Putamen (tissue), 1 donor: ENCODE measurements around the gene NAXE.

Source experiments
- DNase-seq: peaks from one replicate; pipeline ENCODE4 v3.0.0-alpha.2; 2016; ENCODE audit warnings: low spot score

Gene NAXE

DNA sequence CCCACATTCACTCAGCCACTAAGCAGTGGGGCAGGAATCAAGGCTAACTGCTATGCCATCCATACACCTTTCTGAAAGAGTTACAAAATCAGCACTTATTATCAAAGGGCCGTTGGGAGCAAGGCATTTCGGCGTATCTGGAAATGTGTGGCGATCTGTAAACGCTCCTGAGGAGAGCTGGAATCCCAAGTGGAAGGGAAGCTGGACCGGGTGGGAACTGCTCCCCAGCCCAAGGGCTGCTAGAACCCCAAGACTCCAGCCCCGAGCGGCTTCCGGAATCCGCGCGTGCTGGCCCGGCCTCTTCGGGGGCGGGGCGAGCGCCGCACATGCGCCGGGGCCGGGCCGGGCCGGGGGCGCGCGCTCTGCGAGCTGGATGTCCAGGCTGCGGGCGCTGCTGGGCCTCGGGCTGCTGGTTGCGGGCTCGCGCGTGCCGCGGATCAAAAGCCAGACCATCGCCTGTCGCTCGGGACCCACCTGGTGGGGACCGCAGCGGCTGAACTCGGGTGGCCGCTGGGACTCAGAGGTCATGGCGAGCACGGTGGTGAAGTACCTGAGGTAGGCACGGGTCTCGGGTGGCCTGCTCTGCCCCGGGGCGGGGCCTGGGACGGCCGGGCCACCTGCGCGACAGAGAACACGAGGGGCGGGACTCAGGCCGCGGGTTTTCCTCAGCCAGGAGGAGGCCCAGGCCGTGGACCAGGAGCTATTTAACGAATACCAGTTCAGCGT, at the start of gene NAXE:
Gene NAXE, plus strand, starts transcription at position 345 of the 726 bp plus-strand sequence. Its CDS starts 29 bp downstream, at position 374.
- DNase-seq = peak; percentile 79

GRCh38 chr1:156543066-156543465, 48.5 kb upstream of the NAXE start:
- no peak for DNase-seq

- DNase-seq = peak; percentile 12
Observed at GRCh38 chr1:156544592-156545102, 46.9 kb upstream of the NAXE start.

DNA sequence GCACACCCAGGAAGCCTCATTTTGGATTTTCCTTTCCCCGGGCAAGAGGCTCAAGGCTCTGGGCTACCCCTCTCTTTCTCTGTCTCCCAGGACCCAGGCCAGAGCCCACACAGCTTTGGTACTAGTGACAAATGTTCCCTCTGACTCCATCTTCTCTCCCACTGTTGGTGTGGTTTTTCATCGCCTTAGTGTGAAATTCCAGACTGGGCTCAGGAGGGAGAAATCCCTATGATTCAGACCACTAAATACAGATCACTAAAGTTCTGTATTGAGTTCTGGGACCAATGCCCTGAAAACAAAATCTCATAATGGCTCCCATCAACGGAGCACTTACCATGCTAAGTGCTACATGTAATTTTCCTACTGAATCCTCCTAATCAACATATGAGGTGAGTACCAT, 45.3 kb upstream of the NAXE start:
- no peak for DNase-seq

- DNase-seq = no peak
Observed at GRCh38 chr1:156547434-156547833, 44.1 kb upstream of the NAXE start.

- DNase-seq = no peak
Observed at GRCh38 chr1:156547982-156548381, 43.6 kb upstream of the NAXE start.

- DNase-seq = no peak
Observed at GRCh38 chr1:156549390-156549789, 42.2 kb upstream of the NAXE start.

GRCh38 chr1:156549831-156550230, 41.7 kb upstream of the NAXE start:
- DNase-seq = no peak

DNA sequence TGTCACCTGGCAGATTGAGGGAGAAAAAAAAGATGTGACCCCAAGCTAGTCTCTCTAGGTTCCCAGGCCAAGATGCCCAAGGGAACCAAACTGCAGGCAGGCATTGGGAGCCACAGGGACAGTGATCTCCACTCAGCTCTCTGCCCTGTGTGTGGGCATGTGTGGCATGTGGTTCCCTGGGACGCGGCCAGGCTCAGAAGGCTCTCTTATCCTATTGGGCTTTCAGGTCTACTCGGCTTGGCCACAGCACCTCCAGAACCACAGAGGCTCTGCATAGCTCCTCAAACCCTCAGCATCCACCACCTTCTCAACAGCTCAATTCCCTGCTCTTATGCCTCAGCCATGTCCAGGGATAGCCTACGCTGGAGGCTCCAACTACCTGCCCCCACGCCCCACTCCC, 41.2 kb upstream of the NAXE start:
- DNase-seq = no peak

- no peak for DNase-seq
Observed at GRCh38 chr1:156551066-156551643, 40.4 kb upstream of the NAXE start.

GRCh38 chr1:156551869-156552268, 39.7 kb upstream of the NAXE start:
- DNase-seq = no peak

- no peak for DNase-seq
Observed at GRCh38 chr1:156552518-156552917, 39.1 kb upstream of the NAXE start.

DNA sequence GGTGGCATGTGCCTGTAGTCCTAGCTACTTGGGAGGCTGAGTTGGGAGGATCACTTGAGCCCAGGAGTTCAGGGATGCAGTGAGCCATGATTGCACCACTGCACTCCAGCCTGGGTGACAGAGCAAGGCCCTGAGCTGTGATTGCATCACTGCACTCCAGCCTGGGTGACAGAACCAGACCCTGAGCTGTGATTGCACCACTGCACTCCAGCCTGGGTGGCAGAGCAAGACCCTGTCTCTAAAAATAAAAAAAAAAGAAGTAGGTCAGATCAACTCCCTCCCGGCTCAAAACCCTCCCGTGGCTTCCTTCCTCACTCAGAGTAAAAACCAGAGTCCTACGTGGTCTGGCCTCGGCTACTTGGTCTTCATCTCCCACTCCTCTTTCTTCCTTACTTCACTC, 38.6 kb upstream of the NAXE start:
- peak; percentile 22 for DNase-seq

GRCh38 chr1:156553860-156554485, 37.6 kb upstream of the NAXE start:
- no peak for DNase-seq

GRCh38 chr1:156554971-156555370, 36.6 kb upstream of the NAXE start:
- no peak for DNase-seq

DNA sequence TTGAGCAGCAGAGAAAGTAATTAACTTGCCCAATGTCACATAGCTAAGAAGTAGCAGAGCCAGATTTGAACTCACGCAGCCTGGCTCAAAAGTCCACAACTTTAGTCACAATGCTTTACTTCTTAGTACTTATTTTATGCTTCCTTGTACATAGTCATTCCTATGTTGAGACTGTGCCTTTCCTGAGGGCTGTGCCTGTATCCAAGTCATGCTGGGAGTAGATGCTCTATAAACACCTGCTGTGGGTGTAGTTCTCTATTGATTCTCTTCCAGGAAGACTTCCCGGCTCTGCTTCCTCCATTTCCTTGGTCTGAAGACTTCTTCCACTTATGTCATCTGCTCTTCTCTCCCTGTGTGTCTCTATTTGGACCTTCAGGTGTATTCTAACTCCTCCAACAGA, 35.9 kb upstream of the NAXE start:
- DNase-seq = no peak

- no peak for DNase-seq
Observed at GRCh38 chr1:156556354-156556753, 35.2 kb upstream of the NAXE start.

DNA sequence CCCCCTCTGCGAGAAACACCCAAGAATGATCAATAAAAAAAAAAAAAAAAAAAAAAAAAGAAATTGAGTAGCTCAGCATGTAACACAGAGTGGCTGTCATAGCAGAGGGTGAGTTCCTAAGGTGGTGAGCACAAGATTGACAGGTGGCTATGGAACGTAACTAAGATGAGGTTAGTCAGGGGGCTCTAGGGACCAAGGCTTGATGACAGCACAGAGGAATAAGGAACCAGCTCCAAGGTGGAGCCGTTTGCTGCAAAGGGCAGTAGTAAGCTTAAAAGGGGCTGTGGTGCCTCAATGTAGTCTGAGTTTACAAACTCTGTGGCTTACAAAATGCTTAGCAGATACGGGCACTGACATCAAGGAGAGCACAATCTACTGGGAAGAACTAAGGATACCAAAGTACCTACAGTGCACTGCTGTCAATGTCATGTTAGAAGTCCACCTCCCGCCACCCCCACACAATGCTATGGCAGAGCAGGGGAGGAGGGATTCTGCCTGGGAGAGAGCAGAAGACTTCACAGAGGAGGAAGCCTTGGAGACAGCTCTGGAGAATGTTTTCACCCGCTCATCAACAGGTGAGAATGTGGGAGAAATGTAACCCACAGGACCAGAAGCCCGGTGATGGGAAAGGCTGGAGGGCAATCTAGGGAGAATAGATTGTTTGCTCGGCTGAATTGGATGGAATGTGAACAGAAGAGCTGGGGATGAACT, 32.3 kb upstream of the NAXE start:
- no peak for DNase-seq

DNA sequence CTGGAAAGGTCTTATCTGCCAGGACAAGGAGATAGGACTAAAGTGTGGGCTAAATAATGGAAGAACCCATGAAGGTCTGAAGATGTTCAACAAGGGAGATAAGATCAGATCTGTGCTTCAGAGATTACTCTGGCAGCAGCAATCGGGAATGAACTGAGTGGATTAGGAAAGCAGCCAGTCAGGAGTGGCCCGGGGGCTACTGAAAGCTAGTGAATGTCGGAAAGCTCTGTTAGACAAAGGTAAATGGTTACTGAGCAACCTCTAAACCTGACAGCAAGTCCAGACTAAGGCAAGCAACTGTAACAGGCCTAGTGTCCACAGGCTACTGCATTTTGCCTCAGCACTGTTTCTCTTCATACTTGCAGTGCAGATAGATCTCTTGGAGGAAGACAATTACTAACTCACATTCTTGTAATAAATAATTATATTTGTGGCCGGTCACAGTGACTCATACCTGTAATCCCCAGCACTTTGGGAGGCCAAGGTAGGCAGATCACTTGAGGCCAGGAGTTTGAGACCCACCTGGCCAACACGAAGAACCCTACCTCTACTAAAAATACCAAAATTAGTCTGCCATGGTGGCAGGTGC, 31.7 kb upstream of the NAXE start:
- no peak for DNase-seq

DNA sequence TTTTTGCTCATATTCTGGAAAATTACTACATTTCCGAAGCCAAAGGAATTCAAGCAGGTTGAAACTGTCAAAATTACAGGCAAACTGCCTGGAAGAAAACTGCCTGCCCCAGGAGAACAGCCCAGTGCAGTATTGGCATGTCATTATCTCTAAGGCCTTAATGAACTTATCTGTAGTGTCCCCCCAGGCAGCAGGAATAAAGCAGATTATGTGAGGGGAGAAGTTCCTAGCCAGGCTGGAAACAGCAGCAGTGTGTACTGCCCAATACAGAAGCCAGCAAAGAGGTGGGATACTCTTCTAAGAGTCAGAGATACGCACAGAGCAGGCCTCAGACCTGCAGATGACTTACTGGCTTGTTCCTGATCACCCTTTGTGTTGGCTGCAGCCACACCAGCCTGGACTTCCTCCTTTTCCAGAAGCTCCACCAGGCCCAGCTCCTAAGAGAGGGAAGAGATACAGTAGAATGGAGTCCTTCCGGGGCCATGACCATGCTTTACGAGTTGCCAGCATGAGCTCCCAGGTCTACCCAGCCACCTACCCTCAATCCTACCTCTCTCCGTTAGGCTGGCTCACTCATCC, 30.9 kb upstream of the NAXE start:
- DNase-seq = no peak

DNA sequence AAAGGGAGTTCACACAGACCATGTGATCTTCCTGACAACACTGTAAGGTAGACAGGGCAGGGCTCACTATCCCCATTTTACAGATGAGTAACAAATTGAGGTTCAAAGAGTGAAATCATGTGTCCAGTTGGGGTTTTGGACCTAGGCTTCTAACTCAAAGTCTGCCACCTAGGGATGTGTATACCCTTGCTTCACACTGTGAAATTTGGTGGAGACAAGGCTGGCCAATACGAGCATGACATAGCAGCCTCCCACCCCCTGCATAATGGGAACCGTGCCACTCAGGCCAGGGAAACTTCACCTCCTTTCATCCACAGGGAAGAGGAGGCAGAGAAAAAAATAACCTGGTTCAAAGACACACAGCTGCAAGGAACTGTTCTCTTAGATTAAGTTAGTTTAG, 26.1 kb upstream of the NAXE start:
- no peak for DNase-seq

DNA sequence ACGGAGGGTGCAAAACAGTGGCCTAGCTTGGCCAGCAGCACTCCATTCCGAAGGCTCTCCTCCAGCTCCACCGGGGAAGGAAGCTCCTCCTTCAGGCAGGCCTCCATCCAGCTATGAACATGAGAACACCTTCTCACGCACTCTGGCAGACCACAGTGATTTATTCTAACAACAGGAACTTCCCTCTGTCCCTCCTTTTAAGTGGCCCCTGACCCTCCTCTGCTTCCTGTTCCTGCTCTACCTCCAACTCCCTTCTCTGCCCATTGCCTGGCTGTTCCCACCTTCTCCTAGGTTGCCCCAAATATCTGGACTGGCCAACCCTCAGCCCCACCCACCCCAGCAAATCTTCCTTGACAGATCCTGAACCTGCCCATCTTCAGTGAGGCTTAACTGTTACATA, 25.1 kb upstream of the NAXE start:
- no peak for DNase-seq
